ENCODE data around the gene TMEM212. TPM values are rescaled to one million over a fixed set of nuclear protein-coding genes. Genes with fewer than 3 reads are reported as not detected.

TMEM212 gene
- total RNA-seq, 6 donors from 2014 or later: 0.11 to 20.8 (median 3.7) TPM

- Histone ChIP-seq H3K4me1 (no peaks in the 10 kb centered on the region), H3K9me3 (peaks cover 0 to 14% (median 0%) of the 10 kb centered on the region in 4 donors), H3K36me3 (no peaks in the 10 kb centered on the region), H3K27ac (no peak overlapping the region), H3K4me3 (no peak overlapping the region), H3K27me3 (no peaks in the 10 kb centered on the region)
- DNase-seq (peak in 1 of 2 donors; percentile 75), ATAC-seq (ENCODE audit: low FRiP score in 2 of 2) (peak; percentile 26 to 28)
- 93 to 94% methylated on average over 12 to 29 of the region's 33 CpGs for WGBS, 2 donors
- no peak for TF ChIP-seq POLR2A (IDR thresholded peaks at IDR 0.05)
- TF ChIP-seq CTCF (IDR thresholded peaks at IDR 0.05): no peak
- TF ChIP-seq EP300 (IDR thresholded peaks at IDR 0.05): no peak
Measured at GRCh38 chr3:171906951-171907676, 64.0 kb downstream of the TMEM212 start.

- Histone ChIP-seq H3K27ac (no peak overlapping the region), H3K36me3 (no peaks in the 10 kb centered on the region), H3K4me3 (no peak overlapping the region), H3K4me1 (no peaks in the 10 kb centered on the region), H3K27me3 (no peaks in the 10 kb centered on the region), H3K9me3 (peaks cover 0 to 14% (median 0%) of the 10 kb centered on the region in 4 donors)
- DNase-seq (no peak), ATAC-seq (ENCODE audit: low FRiP score in 2 of 2) (no peak)
- 89 to 91% methylated on average over 2 of the region's 2 CpGs for WGBS, 2 donors
- TF ChIP-seq POLR2A (IDR thresholded peaks at IDR 0.05): no peak
- no peak for TF ChIP-seq CTCF (IDR thresholded peaks at IDR 0.05)
- no peak for TF ChIP-seq EP300 (IDR thresholded peaks at IDR 0.05)
- TF ChIP-seq POLR2AphosphoS5 (IDR thresholded peaks at IDR 0.05): no peak
Measured at GRCh38 chr3:171907761-171908160, 64.6 kb downstream of the TMEM212 start.

GRCh38 chr3:171908731-171909130 lies 65.6 kb downstream of the TMEM212 start:
- no peak overlapping the region for H3K4me3 ChIP-seq
- H3K27ac ChIP-seq: no peak overlapping the region
- H3K27me3 ChIP-seq: no peaks in the 10 kb centered on the region
- no peaks in the 10 kb centered on the region for H3K36me3 ChIP-seq
- H3K9me3 ChIP-seq: peaks cover 0 to 14% (median 0%) of the 10 kb centered on the region in 4 donors
- DNase-seq (no peak), ATAC-seq (ENCODE audit: low FRiP score in 2 of 2) (no peak)
- 88 to 93% methylated on average over 2 of the region's 2 CpGs for WGBS, 2 donors
- no peaks in the 10 kb centered on the region for H3K4me1 ChIP-seq
- TF ChIP-seq POLR2A (IDR thresholded peaks at IDR 0.05) (no peak), POLR2AphosphoS5 (IDR thresholded peaks at IDR 0.05) (no peak), CTCF (IDR thresholded peaks at IDR 0.05) (no peak), EP300 (IDR thresholded peaks at IDR 0.05) (no peak)

Other genes with a start within 250 kb of the TMEM212 start
- gene PLD1, start 32.9 kb upstream of the TMEM212 start, total RNA-seq: 10 to 100 TPM; 11.2 to 47.1 (median 15.6) TPM
- 100 to 1,000 TPM in 5 of 6 donors, 10 to 100 TPM in 1; 73.3 to 167 (median 119) TPM for gene FNDC3B, start 196.2 kb downstream of the TMEM212 start, total RNA-seq